Kidney (tissue), 14 donors: ENCODE measurements around the gene UGT1A10. TPM values are rescaled to one million over a fixed set of nuclear protein-coding genes. Genes with fewer than 3 reads are reported as not detected.
"Not testable (repeated sequence)": the region's sequence is repeated elsewhere in the genome, so short reads cannot be mapped to it uniquely, and the experiment has no call there.

Experiments
- DNase-seq, 5 donors: peaks; one replicate each; pipeline ENCODE4 v3.0.0-alpha.2; 2013 to 2020
- FAIRE-seq: peaks from 2 replicates; lab custom pipeline; 2012; peaks lifted over from hg19 to GRCh38; lab: Jason Lieb, UNC
- H3K27ac ChIP-seq, 2 donors: one replicate each; pipeline ENCODE4 v1.7.0; 2013; ENCODE audit warnings: low read depth in 2 of 2, low read length in 2 of 2, inconsistent platforms in 1 of 2
- H3K27me3 ChIP-seq: one replicate; pipeline ENCODE4 v1.7.1; 2013; ENCODE audit warnings: low read length, inconsistent platforms; ENCODE audit not compliant: control insufficient read depth, insufficient read depth
- H3K36me3 ChIP-seq, 3 donors: one replicate each; pipeline versions ENCODE4 v1.7.0 to v1.7.1; 2013; ENCODE audit warnings: low read length in 3 of 3, control low read depth in 1 of 3, inconsistent platforms in 1 of 3; ENCODE audit not compliant: insufficient read depth in 3 of 3, control insufficient read depth in 2 of 3
- H3K4me1 ChIP-seq, 3 donors: one replicate each; pipeline versions ENCODE4 v1.7.0 to v1.7.1; 2013; ENCODE audit warnings: low read length in 3 of 3, inconsistent platforms in 1 of 3, low read depth in 1 of 3; ENCODE audit not compliant: control insufficient read depth in 2 of 3, insufficient read depth in 2 of 3
- H3K4me3 ChIP-seq, 3 donors: one replicate each; pipeline versions ENCODE4 v1.7.0 to v1.8.1; 2013; ENCODE audit warnings: low read length in 3 of 3, control low read depth in 1 of 3, inconsistent platforms in 1 of 3
- H3K9ac ChIP-seq, 3 donors: one replicate each; pipeline versions ENCODE4 v1.7.0 to v1.7.1; 2013; ENCODE audit warnings: low read length in 3 of 3, control low read depth in 1 of 3, inconsistent platforms in 1 of 3
- H3K9me3 ChIP-seq, 3 donors: one replicate each; pipeline versions ENCODE4 v1.7.0 to v1.7.1; 2013; ENCODE audit warnings: low read length in 3 of 3, control low read depth in 1 of 3, inconsistent platforms in 1 of 3; ENCODE audit not compliant: control insufficient read depth in 2 of 3, insufficient read depth in 1 of 3
- intact Hi-C: fragments of 100-400 bp; cut with DNase I; formaldehyde crosslinking; loops from one replicate; pipeline ENCODE4 v1.11.1; 2022
- polyA plus RNA-seq: library from polyadenylated mRNA; stranded (reverse); fragments of 350-450 nt; fragmentation: Illumina TruSeq; extraction: RNeasy Lipid Tissue Mini Kit (QIAGEN cat#74804); gene quantifications from one replicate; pipeline ENCODE4 v1.2.3, GENCODE V29; 2014; ENCODE audit warnings: low read depth, low replicate concordance; ENCODE audit not compliant: insufficient read depth
- total RNA-seq: library from RNA; stranded (reverse); fragmentation: NEBNext Ultra II Directional; extraction: Animal tissue kit (Norgen Biotek cat#: 25700); gene quantifications from one replicate; pipeline ENCODE4 v1.2.1, GENCODE V29; 2021
- TF ChIP-seq, protein P1 (sequence below): IDR thresholded peaks from 3 replicates; pipeline ENCODE4 v1.5.1; 2012; ENCODE audit warnings: mild to moderate bottlenecking, moderate library complexity, borderline replicate concordance; ENCODE audit not compliant: insufficient read depth; ENCODE audit errors: extremely low read depth
- donor health status: control.
- donor health status: control.
- donor health status: control.
- donor health status: control.
- donor health status: control.
- donor health status: DM: yes; HTN: yes; CAD: no.
- donor health status: Normal renal cell carcinoma (clear cell type).

Gene UGT1A10
- total and polyA plus RNA-seq, 2 donors from 2014 or later = 6.6 TPM; not detected in 1

DNA sequence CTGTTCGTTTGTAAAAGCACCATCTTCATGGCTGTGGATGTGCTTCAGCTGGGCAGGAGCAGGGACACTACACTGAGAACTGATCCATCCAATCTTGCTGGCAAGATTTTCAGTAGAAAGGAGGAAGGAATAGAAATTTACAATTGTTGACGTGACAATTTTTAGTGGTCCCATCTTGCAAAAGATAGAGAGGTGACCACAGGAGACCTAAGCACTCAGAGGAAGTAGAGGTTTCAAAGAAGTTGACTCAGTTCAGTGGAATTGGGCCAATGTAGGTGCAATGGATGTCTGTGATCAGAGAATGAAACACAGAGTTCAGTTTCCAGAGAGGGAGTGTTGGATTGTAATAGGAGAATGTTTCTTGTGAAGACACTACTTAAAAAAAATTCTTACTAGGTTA is 77.9 kb downstream of the UGT1A10 start:
- no peaks in the 10 kb centered on the region for H3K9me3 ChIP-seq
- H3K4me1 ChIP-seq = peaks cover 0 to 4% (median 0%) of the 10 kb centered on the region in 3 donors
- H3K4me3 ChIP-seq = no peak overlapping the region
- no peak overlapping the region for H3K27ac ChIP-seq
- intact Hi-C loops = no loop called here
- H3K36me3 ChIP-seq = peaks cover 0 to 9% (median 0%) of the 10 kb centered on the region in 3 donors
- FAIRE-seq (no peak), DNase-seq (no peak)
- TF ChIP-seq, protein P1, sequence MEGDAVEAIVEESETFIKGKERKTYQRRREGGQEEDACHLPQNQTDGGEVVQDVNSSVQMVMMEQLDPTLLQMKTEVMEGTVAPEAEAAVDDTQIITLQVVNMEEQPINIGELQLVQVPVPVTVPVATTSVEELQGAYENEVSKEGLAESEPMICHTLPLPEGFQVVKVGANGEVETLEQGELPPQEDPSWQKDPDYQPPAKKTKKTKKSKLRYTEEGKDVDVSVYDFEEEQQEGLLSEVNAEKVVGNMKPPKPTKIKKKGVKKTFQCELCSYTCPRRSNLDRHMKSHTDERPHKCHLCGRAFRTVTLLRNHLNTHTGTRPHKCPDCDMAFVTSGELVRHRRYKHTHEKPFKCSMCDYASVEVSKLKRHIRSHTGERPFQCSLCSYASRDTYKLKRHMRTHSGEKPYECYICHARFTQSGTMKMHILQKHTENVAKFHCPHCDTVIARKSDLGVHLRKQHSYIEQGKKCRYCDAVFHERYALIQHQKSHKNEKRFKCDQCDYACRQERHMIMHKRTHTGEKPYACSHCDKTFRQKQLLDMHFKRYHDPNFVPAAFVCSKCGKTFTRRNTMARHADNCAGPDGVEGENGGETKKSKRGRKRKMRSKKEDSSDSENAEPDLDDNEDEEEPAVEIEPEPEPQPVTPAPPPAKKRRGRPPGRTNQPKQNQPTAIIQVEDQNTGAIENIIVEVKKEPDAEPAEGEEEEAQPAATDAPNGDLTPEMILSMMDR = no peak
- no peaks in the 10 kb centered on the region for H3K27me3 ChIP-seq
- no peak overlapping the region for H3K9ac ChIP-seq

- Histone ChIP-seq H3K9me3 (no peaks in the 10 kb centered on the region), H3K4me1 (no peaks in the 10 kb centered on the region), H3K27me3 (no peaks in the 10 kb centered on the region), H3K9ac (no peak within 1 kb of the TSS), H3K36me3 (peaks cover 0 to 5% (median 0%) of the 10 kb centered on the region in 3 donors), H3K27ac (no peak within 1 kb of the TSS), H3K4me3 (no peak within 1 kb of the TSS)
- FAIRE-seq = no peak
- intact Hi-C loops = no loop called here
- DNase-seq = no peak
- TF ChIP-seq, protein P1 = no peak
Measured at GRCh38 chr2:233718552-233718951, 82.3 kb downstream of the UGT1A10 start, which contains the start of gene UGT1A4. Gene UGT1A4, plus strand, starts transcription at chr2:233718736. Its CDS starts 85 bp downstream, at chr2:233718821.

DNA sequence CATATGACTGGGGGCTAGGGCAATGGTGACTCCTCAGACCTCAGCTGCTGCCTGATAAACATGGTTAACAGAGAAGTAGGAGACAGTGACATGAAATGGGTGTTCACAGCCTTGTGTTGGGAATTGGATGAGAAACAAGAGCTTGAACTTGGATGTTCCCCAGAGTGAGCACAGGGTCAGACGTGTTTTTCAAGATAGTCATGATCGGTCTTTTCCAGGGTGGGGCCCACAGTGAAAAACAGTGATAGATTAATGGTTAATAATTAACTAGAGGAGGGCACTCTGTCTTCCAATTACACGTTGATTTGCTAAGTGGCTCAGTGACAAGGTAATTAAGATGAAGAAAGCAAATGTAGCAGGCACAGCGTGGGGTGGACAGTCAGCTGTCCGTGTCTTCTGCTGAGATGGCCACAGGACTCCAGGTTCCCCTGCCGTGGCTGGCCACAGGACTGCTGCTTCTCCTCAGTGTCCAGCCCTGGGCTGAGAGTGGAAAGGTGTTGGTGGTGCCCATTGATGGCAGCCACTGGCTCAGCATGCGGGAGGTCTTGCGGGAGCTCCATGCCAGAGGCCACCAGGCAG is 92.6 kb downstream of the UGT1A10 start, which contains the start of gene UGT1A3:
Gene UGT1A3 (plus strand): TSS at position 320 of the 579 bp plus-strand sequence. CDS start 85 bp downstream, at position 405.
- Histone ChIP-seq H3K4me1 (no peaks in the 10 kb centered on the region), H3K36me3 (no peaks in the 10 kb centered on the region), H3K27ac (no peak within 1 kb of the TSS), H3K9me3 (no peaks in the 10 kb centered on the region), H3K27me3 (no peaks in the 10 kb centered on the region), H3K9ac (no peak within 1 kb of the TSS), H3K4me3 (no peak within 1 kb of the TSS)
- DNase-seq (no peak), FAIRE-seq (no peak)
- TF ChIP-seq, protein P1 = no peak
- intact Hi-C loops = no loop called here

DNA sequence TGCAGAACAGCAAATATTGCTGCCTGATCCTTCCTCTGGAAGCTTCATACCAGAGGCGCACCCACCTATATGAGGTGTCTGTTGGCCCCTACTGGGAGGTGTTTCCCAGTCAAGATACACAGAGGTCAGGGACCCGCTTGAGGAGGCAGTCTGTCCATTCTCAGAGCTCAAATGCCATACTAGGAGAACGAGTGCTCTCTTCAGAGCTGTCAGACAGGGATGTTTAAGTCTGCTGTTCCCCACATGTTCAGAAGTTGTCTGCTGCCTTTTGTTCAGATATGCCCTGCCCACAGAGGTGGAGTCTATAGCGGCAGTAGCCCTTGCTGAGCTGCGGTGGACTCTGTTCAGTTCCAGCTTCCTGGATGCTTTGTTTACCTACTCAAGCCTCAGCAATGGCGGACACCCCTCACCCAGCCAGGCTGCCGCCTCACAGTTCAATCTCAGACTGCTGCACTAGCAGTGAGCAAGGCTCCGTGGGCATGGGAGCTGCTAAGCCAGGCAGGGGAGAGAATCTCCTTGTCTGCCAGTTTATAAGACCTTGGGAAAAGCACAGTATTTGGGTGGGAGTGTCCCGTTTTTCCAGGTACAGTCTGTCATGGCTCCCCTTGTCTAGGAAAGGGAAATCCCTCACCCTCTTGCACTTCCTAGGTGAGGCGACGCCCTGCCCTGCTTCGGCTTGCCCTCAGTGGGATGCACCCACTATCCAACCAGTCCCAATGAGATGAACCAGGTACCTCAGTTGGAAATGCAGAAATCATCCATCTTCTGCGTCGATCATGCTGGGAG is 100.8 kb downstream of the UGT1A10 start:
- H3K27me3 ChIP-seq, H3K9ac ChIP-seq, intact Hi-C loops, H3K9me3 ChIP-seq, DNase-seq, H3K36me3 ChIP-seq, H3K4me1 ChIP-seq, H3K4me3 ChIP-seq, H3K27ac ChIP-seq, FAIRE-seq: not testable (repeated sequence)
